ENCODE results near the gene SLC15A3.

Gene SLC15A3

GRCh38 chr11:60992842-60993409 is 41.0 kb upstream of the SLC15A3 start:
- ChIA-PET CTCF (interaction anchor here (0.9 to 5.0 kb wide), 4 partner anchors 14 to 137 kb away, joined by 3 to 18 read pairs (median 4); partner anchors contain the start of gene CD6), POLR2A (no interaction called here)
- TF ChIP-seq CTCF (IDR thresholded peaks at IDR 0.05; ENCODE audit: control extremely low read depth, extremely low read depth, low read depth, missing control alignments), result no peak
- no peak for DNase-seq (ENCODE audit: extremely low spot score)

GRCh38 chr11:60991457-60991856 is 39.5 kb upstream of the SLC15A3 start:
- DNase-seq (ENCODE audit: extremely low spot score), result no peak
- POLR2A ChIA-PET, result no interaction called here
- no peak for TF ChIP-seq CTCF (IDR thresholded peaks at IDR 0.05; ENCODE audit: control extremely low read depth, extremely low read depth, low read depth, missing control alignments)
- CTCF ChIA-PET, result interaction anchor here (1.2 to 1.8 kb wide), 2 partner anchors 14 to 138 kb away, joined by 3 to 5 read pairs; no protein-coding TSS in a partner anchor

- DNase-seq (ENCODE audit: extremely low spot score), result no peak
- POLR2A ChIA-PET, result interaction anchor here (0.6 kb wide), 1 partner anchor 10 kb away, joined by 3 read pairs; no protein-coding TSS in a partner anchor
- TF ChIP-seq CTCF (IDR thresholded peaks at IDR 0.05; ENCODE audit: control extremely low read depth, extremely low read depth, low read depth, missing control alignments), result no peak
- CTCF ChIA-PET, result interaction anchor here (1.4 kb wide), 1 partner anchor 19 kb away, joined by 8 read pairs; no protein-coding TSS in a partner anchor
Measured at GRCh38 chr11:60989093-60989650, 37.2 kb upstream of the SLC15A3 start.

- ChIA-PET CTCF (interaction anchor here (0.7 to 1.4 kb wide), 2 partner anchors 19 to 58 kb away, joined by 3 to 8 read pairs; no protein-coding TSS in a partner anchor), POLR2A (interaction anchor here (0.6 kb wide), 1 partner anchor 9 kb away, joined by 3 read pairs; no protein-coding TSS in a partner anchor)
- no peak for DNase-seq (ENCODE audit: extremely low spot score)
- TF ChIP-seq CTCF (IDR thresholded peaks at IDR 0.05; ENCODE audit: control extremely low read depth, extremely low read depth, low read depth, missing control alignments), result no peak
Measured at GRCh38 chr11:60988658-60989057, 36.7 kb upstream of the SLC15A3 start.

- no peak for TF ChIP-seq CTCF (IDR thresholded peaks at IDR 0.05; ENCODE audit: control extremely low read depth, extremely low read depth, low read depth, missing control alignments)
- DNase-seq (ENCODE audit: extremely low spot score), result no peak
- ChIA-PET CTCF (interaction anchor here (0.7 to 1.4 kb wide), 2 partner anchors 18 to 59 kb away, joined by 3 to 8 read pairs; no protein-coding TSS in a partner anchor), POLR2A (no interaction called here)
Measured at GRCh38 chr11:60987577-60988277, 35.8 kb upstream of the SLC15A3 start.

All from GM10248 (cell line).